Posterior cingulate gyrus (tissue), 11 donors: Measurements from ENCODE around the gene FBXW11.
A peak's percentile ranks its signal among the peaks of the same experiment; 100 is the strongest.
"Not testable (repeated sequence)": the region's sequence is repeated elsewhere in the genome, so short reads cannot be mapped to it uniquely, and the experiment has no call there.

ENCODE experiments used
- DNase-seq, 10 donors: peaks; one replicate each; pipeline versions ENCODE4 v3.0.0 to v3.0.0-alpha.2; 2020 to 2021; ENCODE audit warnings: mixed read lengths in 3 of 10
- intact Hi-C: fragments of 100-400 bp; cut with DNase I; formaldehyde crosslinking; loops from one replicate; pipeline ENCODE4 v1.15.1; 2023

FBXW11 gene

GRCh38 chr5:172028167-172028566 is 21.7 kb upstream of the FBXW11 start:
- DNase-seq: no peak
- intact Hi-C loops: no loop called here

GRCh38 chr5:172020110-172020786 is 13.8 kb upstream of the FBXW11 start:
- intact Hi-C loops, DNase-seq: not testable (repeated sequence)

- DNase-seq: no peak
- intact Hi-C loops: no loop called here
These were observed 8.9 kb upstream of the FBXW11 start for GRCh38 chr5:172015346-172015745.

- intact Hi-C loops: no loop called here
- no peak for DNase-seq
These were observed 3.8 kb upstream of the FBXW11 start for GRCh38 chr5:172010278-172010677.

- intact Hi-C loops: loop anchor here (5.0 to 10.0 kb wide), 2 partner anchors 97 to 615 kb away; no protein-coding TSS in a partner anchor
- DNase-seq: no peak
These were observed 3.3 kb upstream of the FBXW11 start for GRCh38 chr5:172009536-172010270.

- no peak for DNase-seq
- intact Hi-C loops: loop anchor here (5.0 to 10.0 kb wide), 2 partner anchors 96 to 614 kb away; no protein-coding TSS in a partner anchor
These were observed 2.3 kb upstream of the FBXW11 start for GRCh38 chr5:172008689-172009141.

GRCh38 chr5:172008111-172008455 is 1.6 kb upstream of the FBXW11 start:
- intact Hi-C loops: loop anchor here (5.0 to 10.0 kb wide), 2 partner anchors 96 to 613 kb away; no protein-coding TSS in a partner anchor
- no peak for DNase-seq

GRCh38 chr5:172007175-172008110 is 1.0 kb upstream of the FBXW11 start:
- DNase-seq: no peak
- intact Hi-C loops: loop anchor here (2.0 to 10.0 kb wide), 3 partner anchors 95 to 613 kb away; partner anchors contain the start of gene STK10

GRCh38 chr5:172005708-172006320 is 624 bp downstream of the FBXW11 start:
- DNase-seq: peak in 6 of 10 donors; percentile 15 to 90 (median 45)
- intact Hi-C loops: loop anchor here (2.0 to 10.0 kb wide), 3 partner anchors 94 to 611 kb away; partner anchors contain the start of gene STK10

GRCh38 chr5:172004824-172005237 is 1.6 kb downstream of the FBXW11 start:
- no peak for DNase-seq
- intact Hi-C loops: loop anchor here (5.0 to 10.0 kb wide), 2 partner anchors 93 to 610 kb away; no protein-coding TSS in a partner anchor

- intact Hi-C loops: loop anchor here (10.0 kb wide), 1 partner anchor 609 kb away; no protein-coding TSS in a partner anchor
- no peak for DNase-seq
These were observed 2.7 kb downstream of the FBXW11 start for GRCh38 chr5:172003746-172004145.

GRCh38 chr5:172002840-172003512 is 3.5 kb downstream of the FBXW11 start:
- DNase-seq: no peak
- intact Hi-C loops: loop anchor here (10.0 kb wide), 1 partner anchor 608 kb away; no protein-coding TSS in a partner anchor

- intact Hi-C loops: loop anchor here (10.0 kb wide), 1 partner anchor 608 kb away; no protein-coding TSS in a partner anchor
- DNase-seq: no peak
These were observed 4.1 kb downstream of the FBXW11 start for GRCh38 chr5:172002310-172002709.

- DNase-seq: no peak
- intact Hi-C loops: loop anchor here (10.0 kb wide), 1 partner anchor 605 kb away; no protein-coding TSS in a partner anchor
These were observed 6.6 kb downstream of the FBXW11 start for GRCh38 chr5:171999877-172000276.

GRCh38 chr5:171999100-171999499 is 7.3 kb downstream of the FBXW11 start:
- DNase-seq: no peak
- intact Hi-C loops: no loop called here

GRCh38 chr5:171997011-171997410 is 9.4 kb downstream of the FBXW11 start:
- intact Hi-C loops: no loop called here
- DNase-seq: no peak

- DNase-seq: no peak
- intact Hi-C loops: no loop called here
These were observed 13.6 kb downstream of the FBXW11 start for GRCh38 chr5:171992813-171993212.

GRCh38 chr5:171992305-171992704 is 14.1 kb downstream of the FBXW11 start:
- no peak for DNase-seq
- intact Hi-C loops: no loop called here

GRCh38 chr5:171990713-171991015 is 15.8 kb downstream of the FBXW11 start:
- intact Hi-C loops: no loop called here
- DNase-seq: no peak
